HG03108 (cell line): ENCODE results near the gene MRPL58.
A peak's percentile ranks its signal among the peaks of the same experiment; 100 is the strongest.
"Not testable (repeated sequence)": the region's sequence is repeated elsewhere in the genome, so short reads cannot be mapped to it uniquely, and the experiment has no call there.

Experiments used
- ATAC-seq: cut with Tn5 transposase; IDR thresholded peaks from one replicate; pipeline ENCODE4 v1.9.1; 2021; ENCODE audit warnings: moderate library complexity; ENCODE audit not compliant: unreplicated experiment

The MRPL58 gene

GRCh38 chr17:74986206-74986576, 26.3 kb upstream of the MRPL58 start:
- no peak for ATAC-seq

DNA sequence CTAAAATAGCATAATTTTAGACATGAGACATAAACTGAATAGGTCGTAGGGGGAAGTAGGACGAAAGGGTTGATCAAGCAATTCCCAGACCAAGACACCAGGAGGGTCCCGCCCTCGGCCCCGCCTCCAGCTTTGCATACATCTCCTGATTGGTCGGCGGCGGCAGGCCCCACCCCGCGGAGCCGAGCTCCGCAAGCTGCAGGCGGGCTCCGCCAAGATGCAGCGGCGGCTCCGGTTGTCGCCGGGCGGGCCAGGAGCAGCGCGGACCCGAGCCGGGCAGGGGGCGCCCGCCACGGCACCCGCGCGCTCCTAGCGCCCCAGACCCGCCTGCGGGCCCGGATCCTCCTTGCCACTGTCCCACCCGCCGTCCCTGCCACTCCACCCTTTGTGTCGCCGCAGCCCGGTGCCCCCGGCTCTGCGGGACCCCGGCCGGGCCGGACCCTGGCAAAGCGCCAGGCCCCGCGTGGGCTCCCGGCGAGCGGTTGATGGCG, 25.0 kb upstream of the MRPL58 start, which contains the start of gene CDR2L:
TSS of gene CDR2L (plus strand) at position 215 of the 491 bp plus-strand sequence. CDS start 412 bp downstream, outside the sequence.
- peak; percentile 90 for ATAC-seq

DNA sequence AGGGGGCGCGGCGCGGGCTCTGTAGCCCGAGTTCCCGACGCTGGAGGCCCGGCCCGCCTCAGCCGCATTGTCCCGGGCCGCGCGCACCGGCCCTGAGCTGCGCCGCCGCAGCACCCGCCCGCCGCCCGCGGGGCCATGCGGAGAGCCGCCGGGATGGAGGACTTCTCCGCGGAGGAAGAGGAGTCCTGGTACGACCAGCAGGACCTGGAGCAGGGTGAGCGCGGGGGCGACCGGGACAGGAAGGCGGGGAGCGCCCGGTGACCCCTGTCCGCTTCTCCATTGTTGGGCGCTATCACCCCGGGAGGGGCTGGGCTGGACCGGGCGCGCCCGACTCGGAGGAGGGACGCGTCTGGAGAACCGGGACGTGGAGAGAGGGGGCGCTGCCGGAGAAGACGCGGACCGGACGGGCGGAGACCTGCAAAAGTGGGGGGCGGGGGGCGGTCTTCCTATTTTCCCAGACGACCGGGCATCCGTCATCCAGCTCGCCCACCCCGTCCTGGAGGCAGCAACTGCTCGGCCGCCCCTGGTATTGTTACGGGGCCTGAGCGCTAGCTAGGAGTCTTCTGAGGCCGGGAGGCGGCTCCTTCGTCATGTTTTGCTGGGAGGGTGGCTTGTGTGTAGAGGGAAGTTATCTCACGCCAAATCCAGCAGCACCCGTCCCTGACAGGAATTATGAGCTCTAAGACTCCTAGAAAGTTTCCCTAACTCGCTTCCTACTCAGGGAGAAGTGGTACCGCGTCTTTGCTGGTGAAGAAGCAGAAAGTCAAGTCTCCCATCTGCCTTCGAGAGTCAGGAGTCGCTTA, 24.4 kb upstream of the MRPL58 start:
- no peak for ATAC-seq

DNA sequence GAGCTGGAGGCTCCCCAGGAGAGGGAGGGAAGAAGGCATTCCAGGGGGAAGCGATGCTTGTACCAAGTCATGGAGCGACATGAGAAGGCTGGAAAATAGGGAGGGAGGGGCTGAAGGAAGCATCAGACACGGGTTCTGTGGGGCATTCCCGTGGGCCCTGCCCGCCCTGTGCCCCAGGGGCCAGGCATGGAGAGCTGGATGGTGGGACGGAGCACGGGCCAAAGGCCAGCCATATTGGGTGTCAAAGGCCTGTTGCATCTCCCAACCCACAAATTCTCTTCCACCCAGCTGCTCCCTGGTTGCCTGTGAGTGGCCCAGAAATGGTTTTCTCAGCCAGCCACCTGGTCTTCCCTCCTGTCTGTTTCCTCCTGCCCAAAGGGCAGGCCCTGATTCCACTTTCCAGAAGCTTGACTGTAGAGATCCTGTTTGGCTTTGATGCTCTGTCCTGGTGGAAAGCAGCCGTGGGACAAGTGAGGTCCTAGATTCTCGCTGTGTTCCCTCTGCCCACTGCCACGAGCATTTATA, 21.8 kb upstream of the MRPL58 start:
- ATAC-seq = no peak

GRCh38 chr17:74992223-74992622, 20.2 kb upstream of the MRPL58 start:
- ATAC-seq = no peak

- ATAC-seq = no peak
These were observed 18.0 kb upstream of the MRPL58 start for GRCh38 chr17:74994440-74994839.

- no peak for ATAC-seq
These were observed 16.6 kb upstream of the MRPL58 start for GRCh38 chr17:74995847-74996246.

GRCh38 chr17:74998783-74999182, 13.7 kb upstream of the MRPL58 start:
- ATAC-seq = no peak

DNA sequence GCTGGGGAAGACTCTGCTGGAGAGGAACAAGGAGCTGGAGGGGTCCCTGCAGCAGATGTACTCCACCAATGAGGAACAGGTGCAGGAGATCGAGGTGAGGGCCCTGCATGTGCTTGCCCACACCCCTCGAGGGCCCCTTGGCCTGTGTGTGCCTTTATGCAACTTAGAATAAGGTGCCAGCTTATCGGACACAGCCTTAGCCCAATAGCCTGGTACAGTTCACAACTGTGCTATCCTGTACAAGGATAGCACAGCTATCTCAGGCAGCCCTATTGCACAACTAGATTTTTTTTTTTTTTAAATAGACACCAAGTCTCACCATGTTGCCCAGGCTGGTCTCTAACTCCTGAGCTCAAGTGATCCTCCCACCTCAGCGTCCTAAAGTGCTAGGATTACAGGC, 12.9 kb upstream of the MRPL58 start:
- ATAC-seq = no peak

DNA sequence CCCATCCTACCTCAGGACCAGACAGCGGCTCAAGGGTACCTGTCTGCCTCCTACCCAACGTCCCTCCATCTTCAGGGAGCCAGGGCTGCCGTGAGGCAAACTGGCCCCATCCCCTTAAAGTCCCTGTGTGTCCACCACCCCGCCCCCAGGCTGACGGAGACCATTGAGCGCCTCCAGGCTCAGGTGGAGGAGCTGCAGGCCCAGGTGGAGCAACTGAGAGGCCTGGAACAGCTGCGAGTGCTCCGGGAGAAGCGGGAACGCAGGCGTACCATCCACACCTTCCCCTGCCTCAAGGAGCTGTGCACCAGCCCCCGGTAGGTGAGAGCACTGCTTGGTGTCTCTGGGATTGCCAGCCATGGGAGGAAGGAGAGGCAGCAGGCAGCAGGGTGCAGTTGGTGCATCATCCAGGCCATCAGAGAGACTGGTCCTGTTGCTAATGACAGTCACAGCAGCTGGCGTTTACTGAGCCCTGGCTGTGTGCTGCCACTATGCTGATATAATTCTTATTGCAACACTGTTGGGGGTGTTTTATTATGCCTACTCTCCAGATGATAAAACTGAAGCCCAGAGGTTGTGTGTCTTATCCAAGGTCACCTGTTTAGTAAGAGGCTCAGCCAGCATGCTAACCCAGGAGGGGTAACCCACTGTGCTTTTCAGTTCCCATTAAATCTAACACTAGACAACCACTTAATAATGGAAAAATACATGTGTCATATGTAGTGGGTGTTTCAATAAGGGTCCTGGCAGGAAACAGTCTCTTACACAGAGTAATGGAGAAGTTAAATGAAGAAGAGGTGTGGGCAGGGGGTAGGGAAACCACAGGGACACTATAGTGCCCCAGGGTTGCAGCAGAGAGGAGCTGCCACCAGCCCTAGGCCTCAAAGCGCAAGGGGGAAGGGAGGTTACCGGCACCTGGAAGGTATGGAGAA, 10.3 kb upstream of the MRPL58 start:
- ATAC-seq = no peak

GRCh38 chr17:75003070-75003956, 9.2 kb upstream of the MRPL58 start:
- ATAC-seq = no peak

- ATAC-seq = no peak
These were observed 8.5 kb upstream of the MRPL58 start for GRCh38 chr17:75003957-75004355.

GRCh38 chr17:75004371-75004770, 8.1 kb upstream of the MRPL58 start:
- no peak for ATAC-seq

GRCh38 chr17:75005291-75005690, 7.2 kb upstream of the MRPL58 start:
- no peak for ATAC-seq

DNA sequence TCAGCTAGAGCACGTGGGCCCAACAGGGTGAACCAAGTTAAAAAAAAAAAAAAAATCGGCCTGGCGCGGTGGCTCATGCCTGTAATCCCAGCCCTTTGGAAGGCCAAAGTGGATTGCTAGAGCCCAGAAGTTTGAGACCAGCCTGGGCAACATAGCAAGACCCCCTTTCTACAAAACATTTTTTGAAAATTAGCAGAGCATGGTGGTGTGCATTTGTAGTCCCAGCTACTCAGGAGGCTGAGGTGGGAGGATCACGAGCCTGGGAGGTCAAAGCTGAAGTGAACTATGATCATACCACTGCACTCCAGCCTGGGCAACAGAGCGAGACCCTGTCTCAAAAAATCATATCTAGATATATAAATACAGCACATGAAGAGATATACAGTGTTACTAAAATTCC, 6.4 kb upstream of the MRPL58 start:
- ATAC-seq = not testable (repeated sequence)

GRCh38 chr17:75006653-75007052, 5.8 kb upstream of the MRPL58 start:
- ATAC-seq = no peak

DNA sequence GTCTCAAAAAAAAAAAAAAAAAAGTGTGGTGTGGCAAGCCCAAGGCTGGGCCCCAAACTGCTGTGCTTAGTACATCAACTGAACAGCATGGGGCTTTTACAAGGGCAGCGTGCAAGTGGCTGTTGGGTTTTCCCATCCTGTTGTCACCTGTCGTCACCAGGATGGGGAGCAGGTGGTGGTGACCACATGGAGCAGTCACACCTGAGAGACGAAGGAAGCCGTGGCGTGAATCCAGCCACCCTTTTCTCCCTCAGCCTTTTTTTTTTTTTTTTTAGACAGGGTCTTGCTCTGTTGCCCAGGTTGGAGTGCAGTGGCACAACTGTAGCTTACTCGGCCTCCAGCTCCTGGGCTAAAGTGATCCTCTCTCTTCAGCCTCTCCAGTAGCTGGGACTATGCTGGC, 4.1 kb upstream of the MRPL58 start:
- ATAC-seq = no peak

- no peak for ATAC-seq
These were observed 3.2 kb upstream of the MRPL58 start for GRCh38 chr17:75009139-75009724.

GRCh38 chr17:75010683-75011400, 1.6 kb upstream of the MRPL58 start:
- no peak for ATAC-seq
